ENCODE data around the gene FBXO11.
A peak's percentile ranks its signal among the peaks of the same experiment; 100 is the strongest.
"Not testable (repeated sequence)": the region's sequence is repeated elsewhere in the genome, so short reads cannot be mapped to it uniquely, and the experiment has no call there.

FBXO11 gene

DNA sequence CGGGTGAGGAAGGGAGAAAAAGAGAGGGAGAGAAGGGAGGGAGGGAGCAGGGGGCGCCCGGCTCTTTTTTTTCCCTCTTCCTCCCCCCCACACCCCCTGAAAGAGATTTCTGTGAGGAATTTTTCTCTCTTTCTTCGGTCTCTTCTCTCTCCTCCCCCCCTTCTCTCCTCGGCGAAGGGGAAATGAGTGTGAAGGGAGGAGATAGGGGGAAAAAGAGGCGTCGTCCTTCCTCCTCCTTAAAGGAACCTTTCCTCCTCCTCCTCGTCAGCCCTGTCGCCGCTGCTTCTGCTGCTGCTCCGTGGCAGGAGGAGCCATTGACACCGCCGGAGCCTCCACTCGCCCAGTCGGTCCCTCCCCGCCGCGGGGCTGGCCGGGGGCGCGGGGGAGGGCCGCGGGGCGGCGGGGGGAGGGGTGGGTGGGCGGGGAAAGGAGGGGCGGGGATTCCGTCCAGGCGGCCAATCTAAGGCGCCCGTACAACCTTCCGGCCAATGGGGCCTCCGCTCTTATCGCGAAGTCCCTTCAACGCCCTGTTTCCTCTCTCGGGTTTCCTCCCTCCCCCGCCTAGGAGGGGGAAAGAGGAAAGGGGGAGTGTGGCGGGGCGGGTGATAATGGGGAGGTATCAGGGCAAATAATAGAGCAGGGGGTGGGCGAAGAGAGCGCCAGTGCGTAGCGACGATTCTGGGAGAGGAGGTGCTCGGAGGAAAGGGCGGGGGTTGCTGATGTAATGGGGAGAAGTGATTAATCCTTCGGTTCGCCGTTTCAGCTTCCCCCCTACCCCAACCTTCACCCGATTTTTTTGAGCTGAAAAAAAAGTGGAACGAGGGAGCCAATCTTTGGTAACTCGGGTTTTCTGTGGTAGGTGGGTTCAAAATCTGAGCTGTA is at the start of gene FBXO11:
Gene FBXO11 (minus strand): TSS at position 342 of the 882 bp plus-strand sequence. CDS start 778 bp downstream, outside the sequence.
- Mint-ChIP-seq H3K27me3 (no peaks in the 10 kb centered on the region), H3K4me1 (peaks cover 39% of the 10 kb centered on the region), H3K9me3 (no peaks in the 10 kb centered on the region), H3K4me3 (peak within 1 kb of the TSS; percentile 89), H3K36me3 (ENCODE audit: insufficient read depth) (peaks cover 22% of the 10 kb centered on the region), H3K27ac (ENCODE audit: low read depth) (peak within 1 kb of the TSS; percentile 93)
- ATAC-seq (replicated peaks; ENCODE audit: extremely low read depth, poor library complexity, severe bottlenecking), result peak; percentile 82
- peak; percentile 85 to 97 for DNase-seq (ENCODE audit: low spot score in 2 of 2)

DNA sequence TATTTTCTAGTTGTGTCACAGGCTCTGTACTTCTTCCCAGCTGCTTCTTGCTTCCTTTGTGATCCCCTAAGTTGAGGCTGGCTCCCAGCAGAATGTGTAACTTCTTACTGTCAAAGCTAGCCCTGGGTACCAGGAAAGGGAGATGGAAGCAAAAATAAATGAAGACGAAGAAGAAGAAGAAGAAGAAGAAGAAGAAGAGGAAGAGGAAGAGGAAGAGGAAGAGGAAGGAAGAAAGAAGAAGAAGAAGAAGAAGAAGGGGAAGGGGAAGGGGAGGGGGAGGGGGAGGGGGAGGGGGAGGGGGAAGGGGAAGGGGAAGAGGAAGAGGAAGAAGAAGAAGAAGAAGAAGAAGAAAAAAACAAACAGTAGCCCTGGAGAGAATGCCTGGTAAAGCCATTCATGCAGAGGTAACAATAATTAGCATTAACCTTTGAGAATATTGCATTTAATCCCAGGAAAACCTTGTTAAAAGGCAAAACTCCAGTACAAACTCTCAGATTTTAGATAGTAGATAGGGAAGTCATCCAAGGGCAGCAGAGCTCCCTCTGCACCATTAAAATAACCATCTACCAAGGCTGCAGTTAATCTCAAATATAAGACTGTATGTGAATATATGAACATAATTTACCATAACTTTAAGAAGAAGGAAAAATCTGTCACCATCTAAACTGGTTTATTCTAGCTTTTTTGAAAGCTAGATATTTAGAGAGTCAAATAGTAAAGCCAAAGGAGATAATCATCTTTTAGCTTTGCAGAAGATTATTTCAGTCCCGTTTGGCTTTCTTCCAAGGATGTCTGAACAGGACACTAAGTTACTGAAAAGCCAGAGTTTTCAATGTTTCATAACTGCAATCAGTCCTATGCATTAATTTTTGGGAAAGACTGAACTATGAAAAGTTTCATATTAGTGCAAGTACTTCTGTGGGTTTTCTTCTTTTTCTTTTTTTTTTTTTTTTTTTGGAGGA is 44.3 kb upstream of the FBXO11 start:
- Mint-ChIP-seq H3K9me3 (no peaks in the 10 kb centered on the region), H3K36me3 (ENCODE audit: insufficient read depth) (peaks cover 1% of the 10 kb centered on the region), H3K4me1 (no peaks in the 10 kb centered on the region), H3K27me3 (peaks cover 25% of the 10 kb centered on the region), H3K27ac (ENCODE audit: low read depth) (no peak overlapping the region), H3K4me3 (no peak overlapping the region)
- DNase-seq (ENCODE audit: low spot score in 2 of 2), result no peak
- no peak for ATAC-seq (replicated peaks; ENCODE audit: extremely low read depth, poor library complexity, severe bottlenecking)

GRCh38 chr2:47946593-47946992 is 40.3 kb upstream of the FBXO11 start:
- DNase-seq (ENCODE audit: low spot score in 2 of 2), result no peak
- H3K36me3 Mint-ChIP-seq (ENCODE audit: insufficient read depth), result no peaks in the 10 kb centered on the region
- no peaks in the 10 kb centered on the region for H3K4me1 Mint-ChIP-seq

GRCh38 chr2:47945046-47945781 is 38.9 kb upstream of the FBXO11 start:
- no peak for DNase-seq (ENCODE audit: low spot score in 2 of 2)
- no peaks in the 10 kb centered on the region for H3K9me3 Mint-ChIP-seq
- no peak overlapping the region for H3K27ac Mint-ChIP-seq (ENCODE audit: low read depth)
- no peak overlapping the region for H3K4me3 Mint-ChIP-seq
- no peaks in the 10 kb centered on the region for H3K36me3 Mint-ChIP-seq (ENCODE audit: insufficient read depth)
- H3K4me1 Mint-ChIP-seq, result no peaks in the 10 kb centered on the region
- ATAC-seq (replicated peaks; ENCODE audit: extremely low read depth, poor library complexity, severe bottlenecking), result no peak
- H3K27me3 Mint-ChIP-seq, result peaks cover 22% of the 10 kb centered on the region

More at GRCh38 chr2:47946593-47946992, 40.3 kb upstream of the FBXO11 start:
- Mint-ChIP-seq H3K4me3 (no peak overlapping the region), H3K27me3 (peaks cover 16% of the 10 kb centered on the region), H3K27ac (ENCODE audit: low read depth) (no peak overlapping the region), H3K9me3 (no peaks in the 10 kb centered on the region)
- ATAC-seq (replicated peaks; ENCODE audit: extremely low read depth, poor library complexity, severe bottlenecking), result no peak

DNA sequence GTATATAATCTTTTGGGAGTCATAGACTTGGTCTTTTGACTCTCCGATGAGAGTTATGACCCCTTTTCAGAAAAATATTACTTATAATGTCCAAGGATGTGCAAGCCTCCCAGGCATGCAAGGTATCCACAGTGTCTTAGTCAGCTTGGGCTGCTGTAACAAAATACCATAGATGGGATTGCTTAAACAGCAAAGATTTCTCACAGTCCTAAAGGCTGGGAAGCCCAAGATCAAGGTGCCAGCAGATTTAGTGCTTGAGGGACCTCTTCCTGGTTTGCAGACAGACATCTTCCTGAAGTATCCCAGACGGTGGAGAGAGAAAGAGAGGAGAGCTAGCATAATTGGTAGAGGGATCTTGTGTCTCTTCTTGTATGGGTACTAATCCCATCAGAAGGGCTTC is 35.6 kb upstream of the FBXO11 start:
- DNase-seq (ENCODE audit: low spot score in 2 of 2) (no peak), ATAC-seq (replicated peaks; ENCODE audit: extremely low read depth, poor library complexity, severe bottlenecking) (no peak)
- no peaks in the 10 kb centered on the region for H3K9me3 Mint-ChIP-seq
- no peak overlapping the region for H3K27ac Mint-ChIP-seq (ENCODE audit: low read depth)
- H3K4me3 Mint-ChIP-seq, result no peak overlapping the region
- H3K27me3 Mint-ChIP-seq, result peaks cover 44% of the 10 kb centered on the region
- H3K4me1 Mint-ChIP-seq, result no peaks in the 10 kb centered on the region
- no peaks in the 10 kb centered on the region for H3K36me3 Mint-ChIP-seq (ENCODE audit: insufficient read depth)

DNA sequence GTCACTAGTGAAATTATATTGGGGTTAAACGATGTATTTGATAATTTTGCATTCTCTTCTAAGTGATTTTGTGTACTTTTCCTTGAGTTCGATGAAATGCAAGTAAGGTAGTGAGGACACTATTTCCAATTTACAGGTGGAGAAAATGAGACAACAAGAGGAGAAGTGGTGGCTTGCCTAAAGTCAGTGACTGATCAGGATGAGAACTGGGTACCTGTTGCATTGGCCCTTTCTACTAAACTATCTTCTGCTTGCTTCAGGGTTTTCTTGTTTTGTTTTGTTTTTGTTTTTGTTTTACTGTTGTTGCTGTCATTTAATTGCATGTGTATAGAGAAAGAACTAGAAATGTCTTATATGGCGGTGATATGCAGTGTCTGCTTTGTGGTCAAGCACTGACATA is 31.4 kb upstream of the FBXO11 start:
- no peak overlapping the region for H3K27ac Mint-ChIP-seq (ENCODE audit: low read depth)
- no peak for DNase-seq (ENCODE audit: low spot score in 2 of 2)

DNA sequence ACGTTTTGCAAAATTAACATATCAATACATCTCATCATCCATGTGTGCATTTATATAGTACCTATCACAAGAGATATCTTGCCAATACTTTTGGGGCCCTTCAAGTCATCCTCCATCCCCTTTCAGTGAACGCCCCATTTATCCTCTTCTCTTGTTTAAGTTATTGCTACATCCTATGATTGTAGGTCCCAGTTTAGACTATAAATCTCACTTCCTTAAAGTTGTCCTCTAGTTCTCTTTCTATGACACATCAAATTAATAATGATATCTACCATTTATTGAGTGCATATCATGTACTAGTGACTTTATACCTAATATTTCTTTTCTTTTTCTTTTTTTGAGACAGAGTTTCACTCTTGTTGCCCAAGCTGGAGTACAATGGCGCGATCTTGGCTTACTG is 28.8 kb upstream of the FBXO11 start:
- peaks cover 22% of the 10 kb centered on the region for H3K27me3 Mint-ChIP-seq
- no peak overlapping the region for H3K4me3 Mint-ChIP-seq
- DNase-seq (ENCODE audit: low spot score in 2 of 2) (no peak), ATAC-seq (replicated peaks; ENCODE audit: extremely low read depth, poor library complexity, severe bottlenecking) (no peak)
- H3K36me3 Mint-ChIP-seq (ENCODE audit: insufficient read depth), result no peaks in the 10 kb centered on the region
- H3K9me3 Mint-ChIP-seq, result no peaks in the 10 kb centered on the region
- H3K4me1 Mint-ChIP-seq, result no peaks in the 10 kb centered on the region
- no peak overlapping the region for H3K27ac Mint-ChIP-seq (ENCODE audit: low read depth)

More for the DNA sequence above, 31.4 kb upstream of the FBXO11 start:
- H3K27me3 Mint-ChIP-seq, result peaks cover 43% of the 10 kb centered on the region
- no peaks in the 10 kb centered on the region for H3K4me1 Mint-ChIP-seq
- no peaks in the 10 kb centered on the region for H3K9me3 Mint-ChIP-seq
- no peak overlapping the region for H3K4me3 Mint-ChIP-seq
- ATAC-seq (replicated peaks; ENCODE audit: extremely low read depth, poor library complexity, severe bottlenecking), result no peak
- H3K36me3 Mint-ChIP-seq (ENCODE audit: insufficient read depth), result no peaks in the 10 kb centered on the region

DNA sequence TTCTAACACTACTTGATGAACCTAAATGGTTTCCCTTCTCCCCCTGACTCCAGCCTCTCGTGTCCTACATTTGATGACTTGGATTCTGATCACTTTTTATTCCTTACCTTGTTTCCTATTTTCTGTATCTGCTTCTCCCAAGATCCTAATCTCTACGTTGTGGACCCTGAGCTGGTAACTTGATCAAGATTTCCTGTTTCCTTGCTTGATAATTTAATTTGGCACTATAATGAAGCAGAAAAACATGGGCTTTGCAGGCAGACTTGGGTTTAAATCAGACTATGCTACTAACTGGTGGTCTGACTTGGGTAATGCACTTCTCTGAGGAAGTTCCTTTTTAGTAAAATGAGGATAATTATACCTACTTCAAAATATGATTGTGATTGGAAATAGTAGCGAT is 11.7 kb upstream of the FBXO11 start:
- no peaks in the 10 kb centered on the region for H3K9me3 Mint-ChIP-seq
- no peaks in the 10 kb centered on the region for H3K27me3 Mint-ChIP-seq
- no peak overlapping the region for H3K4me3 Mint-ChIP-seq
- ATAC-seq (replicated peaks; ENCODE audit: extremely low read depth, poor library complexity, severe bottlenecking) (no peak), DNase-seq (ENCODE audit: low spot score in 2 of 2) (no peak)
- H3K36me3 Mint-ChIP-seq (ENCODE audit: insufficient read depth), result no peaks in the 10 kb centered on the region
- no peaks in the 10 kb centered on the region for H3K4me1 Mint-ChIP-seq
- no peak overlapping the region for H3K27ac Mint-ChIP-seq (ENCODE audit: low read depth)

GRCh38 chr2:47917276-47917961 is 11.1 kb upstream of the FBXO11 start:
- no peaks in the 10 kb centered on the region for H3K4me1 Mint-ChIP-seq
- no peak overlapping the region for H3K4me3 Mint-ChIP-seq
- no peaks in the 10 kb centered on the region for H3K36me3 Mint-ChIP-seq (ENCODE audit: insufficient read depth)
- no peak for DNase-seq (ENCODE audit: low spot score in 2 of 2)
- H3K9me3 Mint-ChIP-seq, result no peaks in the 10 kb centered on the region
- H3K27me3 Mint-ChIP-seq, result no peaks in the 10 kb centered on the region
- H3K27ac Mint-ChIP-seq (ENCODE audit: low read depth), result no peak overlapping the region
- no peak for ATAC-seq (replicated peaks; ENCODE audit: extremely low read depth, poor library complexity, severe bottlenecking)

DNA sequence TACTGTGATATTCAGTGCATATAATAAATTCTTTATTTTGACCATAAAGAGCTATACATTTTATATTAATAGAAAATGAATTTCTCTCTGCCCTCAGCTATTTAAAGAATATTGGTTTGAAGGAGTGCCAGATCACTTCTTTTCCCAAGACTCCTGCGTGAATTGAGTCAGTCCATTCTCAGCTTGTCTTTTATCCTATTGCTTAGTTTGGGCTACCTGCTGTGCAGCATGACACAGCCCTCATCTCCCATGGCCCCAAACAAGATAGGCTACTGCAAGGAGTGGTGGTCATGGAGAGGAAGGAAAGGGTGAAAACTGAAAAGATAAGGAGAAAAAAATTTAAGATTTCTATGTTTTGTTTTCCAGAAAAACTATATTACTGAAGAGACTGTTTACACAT is 10.1 kb upstream of the FBXO11 start:
- no peak overlapping the region for H3K27ac Mint-ChIP-seq (ENCODE audit: low read depth)
- no peaks in the 10 kb centered on the region for H3K9me3 Mint-ChIP-seq

DNA sequence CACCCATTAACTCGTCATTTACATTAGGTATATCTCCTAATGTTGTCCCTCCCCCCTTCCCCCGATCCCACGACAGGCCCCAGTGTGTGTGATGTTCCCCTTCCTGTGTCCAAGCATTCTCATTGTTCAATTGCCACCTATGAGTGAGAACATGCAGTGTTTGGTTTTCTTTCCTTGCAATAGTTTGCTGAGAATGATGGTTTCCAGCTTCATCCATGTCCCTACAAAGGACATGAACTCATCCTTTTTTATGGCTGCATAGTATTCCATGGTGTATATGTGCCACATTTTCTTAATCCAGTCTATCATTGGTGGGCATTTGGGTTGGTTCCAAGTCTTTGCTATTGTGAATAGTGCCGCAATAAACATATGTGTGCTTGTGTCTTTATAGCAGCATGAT is 4.4 kb upstream of the FBXO11 start:
- not testable (repeated sequence) for DNase-seq (ENCODE audit: low spot score in 2 of 2); H3K4me3 Mint-ChIP-seq; H3K27ac Mint-ChIP-seq (ENCODE audit: low read depth); H3K27me3 Mint-ChIP-seq; ATAC-seq (replicated peaks; ENCODE audit: extremely low read depth, poor library complexity, severe bottlenecking); H3K9me3 Mint-ChIP-seq
- Mint-ChIP-seq H3K36me3 (ENCODE audit: insufficient read depth) (peaks cover 12% of the 10 kb centered on the region), H3K4me1 (peaks cover 13% of the 10 kb centered on the region)

More for the DNA sequence above, 10.1 kb upstream of the FBXO11 start:
- H3K27me3 Mint-ChIP-seq, result no peaks in the 10 kb centered on the region
- no peaks in the 10 kb centered on the region for H3K36me3 Mint-ChIP-seq (ENCODE audit: insufficient read depth)
- DNase-seq (ENCODE audit: low spot score in 2 of 2) (no peak), ATAC-seq (replicated peaks; ENCODE audit: extremely low read depth, poor library complexity, severe bottlenecking) (no peak)
- H3K4me3 Mint-ChIP-seq, result no peak overlapping the region
- H3K4me1 Mint-ChIP-seq, result no peaks in the 10 kb centered on the region

- H3K4me3 Mint-ChIP-seq, result no peak overlapping the region
- DNase-seq (ENCODE audit: low spot score in 2 of 2) (no peak), ATAC-seq (replicated peaks; ENCODE audit: extremely low read depth, poor library complexity, severe bottlenecking) (no peak)
- H3K4me1 Mint-ChIP-seq, result peaks cover 25% of the 10 kb centered on the region
- no peaks in the 10 kb centered on the region for H3K27me3 Mint-ChIP-seq
- H3K36me3 Mint-ChIP-seq (ENCODE audit: insufficient read depth), result peaks cover 22% of the 10 kb centered on the region
- H3K27ac Mint-ChIP-seq (ENCODE audit: low read depth), result peak overlapping the region; percentile 41
- H3K9me3 Mint-ChIP-seq, result no peaks in the 10 kb centered on the region
Measured at GRCh38 chr2:47908682-47909081, 2.4 kb upstream of the FBXO11 start.
